Measurements from ENCODE around the gene CTF1. TPM values are rescaled to one million over a fixed set of nuclear protein-coding genes. Genes with fewer than 3 reads are reported as not detected.
"Not testable (repeated sequence)": the region's sequence is repeated elsewhere in the genome, so short reads cannot be mapped to it uniquely, and the experiment has no call there.

Gene CTF1
- total RNA-seq, 1 experiment from 2014 or later, result 1.4 TPM

DNA sequence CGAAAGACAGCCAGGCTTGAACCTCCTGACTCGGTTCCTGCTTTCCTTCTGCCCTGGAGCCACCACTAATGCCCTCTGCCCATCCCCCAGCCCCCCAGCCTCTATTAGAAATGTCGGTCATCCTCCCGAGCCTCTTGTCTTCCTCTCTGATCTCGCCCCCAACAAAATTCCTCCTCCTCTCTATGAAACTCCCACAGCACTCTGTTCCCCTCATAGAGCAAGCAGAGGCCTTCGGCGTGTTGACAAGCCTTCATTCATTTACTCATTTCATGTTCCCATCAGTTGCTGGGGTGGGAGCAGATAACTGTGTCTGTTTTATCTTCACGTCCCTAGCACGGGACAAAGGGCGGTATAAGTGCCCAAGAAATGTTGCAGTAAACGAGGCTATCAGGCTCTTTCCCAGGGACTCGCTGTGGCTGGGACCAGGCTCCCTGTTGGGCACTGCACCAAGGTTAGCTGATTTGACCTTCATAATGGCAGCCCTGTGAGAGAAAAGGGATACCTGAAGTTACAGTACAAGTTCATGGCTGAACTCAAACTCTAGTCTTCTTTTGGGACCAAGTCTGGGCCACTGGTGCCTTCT is 34.7 kb downstream of the CTF1 start (continued):
- TF ChIP-seq CREM (CRISPR knock-in tag; IDR thresholded peaks at IDR 0.05) (no peak), ERG (CRISPR knock-in tag; IDR thresholded peaks at IDR 0.05) (no peak), ZNF121 (CRISPR knock-in tag; IDR thresholded peaks at IDR 0.05) (no peak), MAX (CRISPR knock-in tag; IDR thresholded peaks at IDR 0.05) (no peak), GABPB1 (CRISPR knock-in tag; IDR thresholded peaks at IDR 0.05) (no peak), CREB1 (CRISPR knock-in tag; IDR thresholded peaks at IDR 0.05) (no peak)

- Mint-ChIP-seq H3K4me1 (no peaks in the 10 kb centered on the region; the same call in 1 of the 2 replicates), H3K9me3 (no peaks in the 10 kb centered on the region), H3K27me3 (ENCODE audit: low read depth) (no peaks in the 10 kb centered on the region), H3K27ac (peak overlapping the region; percentile 54), H3K36me3 (peaks cover 48% of the 10 kb centered on the region), H3K4me3 (no peak overlapping the region)
- DNase-seq (ENCODE audit: low spot score), result peak; percentile 82
- peak; percentile 97 for ATAC-seq
- TF ChIP-seq, protein P1, sequence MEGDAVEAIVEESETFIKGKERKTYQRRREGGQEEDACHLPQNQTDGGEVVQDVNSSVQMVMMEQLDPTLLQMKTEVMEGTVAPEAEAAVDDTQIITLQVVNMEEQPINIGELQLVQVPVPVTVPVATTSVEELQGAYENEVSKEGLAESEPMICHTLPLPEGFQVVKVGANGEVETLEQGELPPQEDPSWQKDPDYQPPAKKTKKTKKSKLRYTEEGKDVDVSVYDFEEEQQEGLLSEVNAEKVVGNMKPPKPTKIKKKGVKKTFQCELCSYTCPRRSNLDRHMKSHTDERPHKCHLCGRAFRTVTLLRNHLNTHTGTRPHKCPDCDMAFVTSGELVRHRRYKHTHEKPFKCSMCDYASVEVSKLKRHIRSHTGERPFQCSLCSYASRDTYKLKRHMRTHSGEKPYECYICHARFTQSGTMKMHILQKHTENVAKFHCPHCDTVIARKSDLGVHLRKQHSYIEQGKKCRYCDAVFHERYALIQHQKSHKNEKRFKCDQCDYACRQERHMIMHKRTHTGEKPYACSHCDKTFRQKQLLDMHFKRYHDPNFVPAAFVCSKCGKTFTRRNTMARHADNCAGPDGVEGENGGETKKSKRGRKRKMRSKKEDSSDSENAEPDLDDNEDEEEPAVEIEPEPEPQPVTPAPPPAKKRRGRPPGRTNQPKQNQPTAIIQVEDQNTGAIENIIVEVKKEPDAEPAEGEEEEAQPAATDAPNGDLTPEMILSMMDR (IDR thresholded peaks at IDR 0.05), result peak; percentile 75
- no peak for TF ChIP-seq GTF2I (CRISPR knock-in tag; conservative IDR thresholded peaks at IDR 0.05)
- CTCF ChIA-PET, result interaction anchor here (1.0 to 2.2 kb wide), 5 partner anchors 11 to 49 kb away, joined by 3 to 12 read pairs (median 6); partner anchors contain the start of gene FBXL19
- POLR2A ChIA-PET, result no interaction called here
Measured at GRCh38 chr16:30934827-30935557, 38.6 kb downstream of the CTF1 start.

DNA sequence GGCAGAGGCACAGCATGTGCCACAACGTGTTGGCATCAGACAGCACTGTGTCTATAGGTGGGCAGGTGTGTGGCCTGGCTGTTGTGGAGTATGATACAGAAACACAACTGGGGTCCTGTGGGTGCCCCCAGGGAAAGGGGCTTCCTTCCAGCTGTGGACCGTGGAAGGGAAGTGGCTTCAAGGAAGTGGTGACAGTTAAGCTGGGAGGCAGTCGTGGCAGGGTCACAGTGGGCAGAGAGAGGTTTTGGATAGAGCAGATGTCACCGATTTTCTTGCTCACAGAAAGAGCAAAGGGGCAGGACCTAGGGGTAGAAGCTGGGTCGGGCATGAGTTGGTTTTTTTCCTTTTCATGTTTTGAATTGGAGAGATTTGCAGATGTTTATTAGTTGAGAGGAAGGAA is 41.3 kb downstream of the CTF1 start:
- ChIA-PET POLR2A (no interaction called here), CTCF (interaction anchor here (1.9 kb wide), 1 partner anchor 47 kb away, joined by 7 read pairs; the partner anchor contains the start of gene HSD3B7)
- ATAC-seq (no peak), DNase-seq (ENCODE audit: low spot score) (no peak)
- Mint-ChIP-seq H3K27ac (no peak overlapping the region), H3K4me3 (no peak overlapping the region), H3K36me3 (peaks cover 40% of the 10 kb centered on the region), H3K27me3 (ENCODE audit: low read depth) (no peaks in the 10 kb centered on the region), H3K4me1 (peaks cover 5% of the 10 kb centered on the region), H3K9me3 (no peaks in the 10 kb centered on the region)
- TF ChIP-seq ZNF416 (CRISPR knock-in tag; IDR thresholded peaks at IDR 0.05), result no peak

DNA sequence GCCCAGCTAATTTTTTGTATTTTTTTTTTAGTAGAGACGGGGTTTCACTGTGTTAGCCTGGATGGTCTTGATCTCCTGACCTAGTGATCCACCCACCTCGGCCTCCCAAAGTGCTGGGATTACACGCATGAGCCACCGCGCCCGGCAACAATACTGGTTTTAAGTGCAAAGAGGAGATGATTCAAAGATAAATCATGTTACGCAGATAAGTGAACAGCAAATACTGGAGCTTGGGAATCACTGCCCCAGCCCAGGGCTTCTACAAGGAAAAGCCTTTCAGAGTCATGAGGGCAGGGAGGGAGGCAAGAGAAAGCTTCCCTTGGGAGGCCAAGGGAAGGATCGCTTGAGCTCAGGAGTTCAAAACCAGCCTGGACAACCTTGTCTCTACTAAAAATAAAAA is 43.2 kb downstream of the CTF1 start:
- H3K9me3 Mint-ChIP-seq; POLR2A ChIA-PET; DNase-seq (ENCODE audit: low spot score); H3K27me3 Mint-ChIP-seq (ENCODE audit: low read depth); H3K4me3 Mint-ChIP-seq; H3K4me1 Mint-ChIP-seq; ATAC-seq; H3K27ac Mint-ChIP-seq: not testable (repeated sequence)
- H3K36me3 Mint-ChIP-seq, result peaks cover 53% of the 10 kb centered on the region
- CTCF ChIA-PET, result interaction anchor here (0.6 to 4.2 kb wide), 6 partner anchors 13 to 467 kb away, joined by 3 to 79 read pairs (median 6); partner anchors contain the start of genes FBXL19 and HSD3B7

- CTCF ChIA-PET, result interaction anchor here (0.6 to 4.2 kb wide), 34 partner anchors 8 to 849 kb away, joined by 3 to 79 read pairs (median 4); partner anchors contain the start of genes CTF1, FBRS, FBXL19 and HSD3B7
- no peak overlapping the region for H3K4me3 Mint-ChIP-seq
- DNase-seq (ENCODE audit: low spot score) (peak; percentile 82), ATAC-seq (peak; percentile 97)
- POLR2A ChIA-PET, result interaction anchor here (1.0 to 1.3 kb wide), 4 partner anchors 12 to 67 kb away, joined by 3 to 8 read pairs (median 4); partner anchors contain the start of gene FBXL19
- no peaks in the 10 kb centered on the region for H3K27me3 Mint-ChIP-seq (ENCODE audit: low read depth)
- H3K27ac Mint-ChIP-seq, result no peak overlapping the region
- peaks cover 50% of the 10 kb centered on the region for H3K36me3 Mint-ChIP-seq
- no peaks in the 10 kb centered on the region for H3K9me3 Mint-ChIP-seq
- peaks cover 13% of the 10 kb centered on the region for H3K4me1 Mint-ChIP-seq
- TF ChIP-seq ZNF396 (CRISPR knock-in tag; IDR thresholded peaks at IDR 0.05; ENCODE audit: borderline replicate concordance) (no peak), SP1 (CRISPR knock-in tag; conservative IDR thresholded peaks at IDR 0.05) (0 out of 2 replicates have a peak, but pooled peaks have one; percentile 13), EMX1 (CRISPR knock-in tag; IDR thresholded peaks at IDR 0.05) (no peak)
- TF ChIP-seq, protein P1 (IDR thresholded peaks at IDR 0.05), result peak; percentile 81
- TF ChIP-seq, protein P2, sequence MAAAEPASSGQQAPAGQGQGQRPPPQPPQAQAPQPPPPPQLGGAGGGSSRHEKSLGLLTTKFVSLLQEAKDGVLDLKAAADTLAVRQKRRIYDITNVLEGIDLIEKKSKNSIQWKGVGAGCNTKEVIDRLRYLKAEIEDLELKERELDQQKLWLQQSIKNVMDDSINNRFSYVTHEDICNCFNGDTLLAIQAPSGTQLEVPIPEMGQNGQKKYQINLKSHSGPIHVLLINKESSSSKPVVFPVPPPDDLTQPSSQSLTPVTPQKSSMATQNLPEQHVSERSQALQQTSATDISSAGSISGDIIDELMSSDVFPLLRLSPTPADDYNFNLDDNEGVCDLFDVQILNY (CRISPR knock-in tag; IDR thresholded peaks at IDR 0.05), result no peak
- TF ChIP-seq, protein P3, sequence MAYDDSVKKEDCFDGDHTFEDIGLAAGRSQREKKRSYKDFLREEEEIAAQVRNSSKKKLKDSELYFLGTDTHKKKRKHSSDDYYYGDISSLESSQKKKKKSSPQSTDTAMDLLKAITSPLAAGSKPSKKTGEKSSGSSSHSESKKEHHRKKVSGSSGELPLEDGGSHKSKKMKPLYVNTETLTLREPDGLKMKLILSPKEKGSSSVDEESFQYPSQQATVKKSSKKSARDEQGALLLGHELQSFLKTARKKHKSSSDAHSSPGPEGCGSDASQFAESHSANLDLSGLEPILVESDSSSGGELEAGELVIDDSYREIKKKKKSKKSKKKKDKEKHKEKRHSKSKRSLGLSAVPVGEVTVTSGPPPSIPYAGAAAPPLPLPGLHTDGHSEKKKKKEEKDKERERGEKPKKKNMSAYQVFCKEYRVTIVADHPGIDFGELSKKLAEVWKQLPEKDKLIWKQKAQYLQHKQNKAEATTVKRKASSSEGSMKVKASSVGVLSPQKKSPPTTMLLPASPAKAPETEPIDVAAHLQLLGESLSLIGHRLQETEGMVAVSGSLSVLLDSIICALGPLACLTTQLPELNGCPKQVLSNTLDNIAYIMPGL (CRISPR knock-in tag; IDR thresholded peaks at IDR 0.05), result peak; percentile 48; the same call in 1 of the 2 replicates
Measured at GRCh38 chr16:30941600-30942425, 45.4 kb downstream of the CTF1 start.
